ENCODE results near the gene OAS3.

The OAS3 gene

GRCh38 chr12:112962561-112962960 lies 24.3 kb downstream of the OAS3 start:
- no peak for DNase-seq

- no peak for DNase-seq
Observed at GRCh38 chr12:112963227-112963861, 25.1 kb downstream of the OAS3 start.

GRCh38 chr12:112964067-112964670 lies 25.9 kb downstream of the OAS3 start:
- DNase-seq = no peak

DNA sequence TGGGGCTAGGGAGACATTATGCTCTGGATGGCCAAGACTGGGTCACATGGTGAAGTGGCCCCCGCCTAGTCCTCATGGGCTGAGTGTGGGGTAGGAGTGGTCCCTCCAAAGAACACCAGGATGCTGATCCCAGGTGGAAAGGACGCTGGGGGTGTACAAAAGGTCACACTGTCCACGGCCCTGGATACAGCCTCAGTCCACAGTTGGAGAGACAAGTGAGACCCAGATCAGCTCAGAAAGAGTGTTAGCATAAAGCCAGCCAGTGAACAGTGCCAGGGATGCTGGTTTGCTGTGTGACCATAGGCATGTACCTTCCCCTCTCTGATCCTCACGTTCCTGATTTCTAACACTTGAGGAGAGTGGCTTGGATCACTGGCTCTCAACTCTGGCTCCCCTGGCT lies 26.6 kb downstream of the OAS3 start:
- no peak for DNase-seq

DNA sequence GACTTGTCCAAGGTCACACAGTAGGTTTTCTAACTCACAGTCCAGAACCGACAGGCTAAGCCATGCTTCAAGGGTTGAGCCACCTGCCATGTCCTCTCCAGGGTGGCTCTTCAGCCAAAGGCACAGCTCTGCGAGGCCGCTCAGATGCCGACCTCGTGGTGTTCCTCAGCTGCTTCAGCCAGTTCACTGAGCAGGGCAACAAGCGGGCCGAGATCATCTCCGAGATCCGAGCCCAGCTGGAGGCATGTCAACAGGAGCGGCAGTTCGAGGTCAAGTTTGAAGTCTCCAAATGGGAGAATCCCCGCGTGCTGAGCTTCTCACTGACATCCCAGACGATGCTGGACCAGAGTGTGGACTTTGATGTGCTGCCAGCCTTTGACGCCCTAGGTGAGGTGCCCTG lies 27.4 kb downstream of the OAS3 start:
- no peak for DNase-seq

GRCh38 chr12:112967306-112967705 lies 29.0 kb downstream of the OAS3 start:
- DNase-seq = no peak

DNA sequence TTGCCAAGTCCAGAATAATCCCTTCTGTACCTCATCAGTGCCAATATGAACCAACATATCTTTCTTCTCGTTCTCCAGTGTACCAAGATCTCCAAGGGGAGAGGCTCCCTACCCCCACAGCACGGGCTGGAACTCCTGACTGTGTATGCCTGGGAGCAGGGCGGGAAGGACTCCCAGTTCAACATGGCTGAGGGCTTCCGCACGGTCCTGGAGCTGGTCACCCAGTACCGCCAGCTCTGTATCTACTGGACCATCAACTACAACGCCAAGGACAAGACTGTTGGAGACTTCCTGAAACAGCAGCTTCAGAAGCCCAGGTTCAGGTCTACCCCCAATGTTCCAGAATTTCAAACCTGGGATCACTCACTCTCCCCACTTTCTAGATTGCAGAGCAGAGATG lies 29.6 kb downstream of the OAS3 start:
- no peak for DNase-seq

DNA sequence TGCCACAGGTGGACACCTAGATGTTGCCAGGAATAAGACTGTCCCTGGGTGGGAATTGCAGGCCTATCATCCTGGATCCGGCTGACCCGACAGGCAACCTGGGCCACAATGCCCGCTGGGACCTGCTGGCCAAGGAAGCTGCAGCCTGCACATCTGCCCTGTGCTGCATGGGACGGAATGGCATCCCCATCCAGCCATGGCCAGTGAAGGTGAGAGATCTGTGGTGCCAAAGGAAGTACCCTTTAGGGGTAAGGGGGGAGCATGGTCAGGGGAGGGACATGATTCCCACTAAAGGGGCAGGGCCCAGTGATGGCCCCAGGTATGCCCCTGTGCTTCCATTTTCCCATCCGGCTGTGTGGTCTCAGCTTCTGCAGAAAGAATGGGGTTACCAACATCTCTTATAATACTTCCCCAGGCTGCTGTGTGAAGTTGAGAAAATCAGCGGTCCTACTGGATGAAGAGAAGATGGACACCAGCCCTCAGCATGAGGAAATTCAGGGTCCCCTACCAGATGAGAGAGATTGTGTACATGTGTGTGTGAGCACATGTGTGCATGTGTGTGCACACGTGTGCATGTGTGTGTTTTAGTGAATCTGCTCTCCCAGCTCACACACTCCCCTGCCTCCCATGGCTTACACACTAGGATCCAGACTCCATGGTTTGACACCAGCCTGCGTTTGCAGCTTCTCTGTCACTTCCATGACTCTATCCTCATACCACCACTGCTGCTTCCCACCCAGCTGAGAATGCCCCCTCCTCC lies 31.5 kb downstream of the OAS3 start:
- no peak for DNase-seq

GRCh38 chr12:112970391-112970790 lies 32.1 kb downstream of the OAS3 start:
- DNase-seq = no peak

- no peak for DNase-seq
Observed at GRCh38 chr12:112971248-112971647, 33.0 kb downstream of the OAS3 start.

DNA sequence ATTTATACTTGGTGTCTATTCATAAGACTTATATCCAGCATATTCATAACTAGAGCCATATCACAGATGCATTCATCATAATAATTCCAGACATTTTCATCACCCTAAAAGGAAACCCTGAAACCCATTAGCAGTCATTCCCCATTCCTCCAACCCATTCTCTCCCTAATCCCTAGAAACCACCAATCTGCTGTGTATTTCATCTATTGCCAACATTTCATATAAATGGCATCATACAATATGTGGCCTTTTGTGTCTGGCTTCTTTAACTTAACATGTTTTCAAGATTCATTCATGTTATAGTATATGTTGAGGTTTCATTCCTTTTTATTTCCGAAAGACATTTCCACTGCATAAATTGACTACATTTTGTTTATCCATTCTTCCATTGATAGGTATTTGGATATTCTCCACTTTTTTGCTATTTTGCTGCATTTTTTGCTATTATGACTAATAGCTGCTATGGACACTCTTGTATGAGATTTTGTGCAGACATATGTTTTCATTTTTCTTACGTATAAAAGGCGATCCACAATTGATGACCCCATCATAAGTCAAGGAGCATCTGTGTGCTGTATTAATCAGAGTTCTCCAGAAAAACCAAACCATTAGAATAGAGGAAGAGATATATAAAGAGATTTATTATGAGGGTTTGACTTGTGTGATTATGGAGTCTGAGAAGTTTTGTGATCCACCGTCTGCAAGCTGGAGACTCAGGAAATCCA lies 34.9 kb downstream of the OAS3 start:
- no peak for DNase-seq

DNA sequence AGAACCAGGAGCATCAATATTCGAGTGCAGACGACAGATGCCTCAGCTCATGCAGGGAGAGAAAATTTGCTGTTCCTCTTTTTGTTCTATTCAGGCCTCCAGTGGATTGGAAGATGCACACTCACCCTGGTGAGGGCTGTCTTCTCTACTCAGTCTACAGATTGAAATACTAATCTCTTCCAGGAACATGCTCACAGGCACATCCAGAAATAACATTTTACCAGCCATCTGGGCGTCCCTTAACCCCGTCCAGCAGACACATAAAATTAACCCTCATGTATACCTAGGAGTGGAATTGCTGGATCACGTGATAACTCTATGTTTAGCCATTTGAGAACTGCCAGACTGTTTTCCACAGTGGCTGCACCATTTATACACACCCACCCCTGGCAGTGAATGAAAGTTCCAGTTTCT lies 35.6 kb downstream of the OAS3 start:
- no peak for DNase-seq

GRCh38 chr12:112974904-112975303 lies 36.6 kb downstream of the OAS3 start:
- DNase-seq = no peak

DNA sequence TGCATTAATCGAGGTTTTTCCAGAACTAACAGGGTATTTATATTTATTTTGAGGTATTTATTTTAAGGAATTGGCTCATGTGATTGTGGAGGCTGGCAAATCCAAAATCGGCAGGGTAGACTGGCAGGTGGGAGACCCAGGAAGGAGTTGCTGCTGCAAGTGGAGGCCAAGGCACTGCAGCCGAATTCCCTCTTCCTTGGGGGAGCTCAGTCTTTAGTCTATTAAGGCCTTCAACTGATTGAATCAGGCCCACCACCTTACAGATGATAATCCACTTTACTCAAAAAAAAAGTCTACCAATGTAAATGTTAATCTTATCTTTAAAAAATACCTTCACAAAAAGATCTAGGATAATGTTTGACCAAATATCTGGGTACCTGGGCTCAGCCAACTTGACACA lies 38.9 kb downstream of the OAS3 start:
- no peak for DNase-seq

DNA sequence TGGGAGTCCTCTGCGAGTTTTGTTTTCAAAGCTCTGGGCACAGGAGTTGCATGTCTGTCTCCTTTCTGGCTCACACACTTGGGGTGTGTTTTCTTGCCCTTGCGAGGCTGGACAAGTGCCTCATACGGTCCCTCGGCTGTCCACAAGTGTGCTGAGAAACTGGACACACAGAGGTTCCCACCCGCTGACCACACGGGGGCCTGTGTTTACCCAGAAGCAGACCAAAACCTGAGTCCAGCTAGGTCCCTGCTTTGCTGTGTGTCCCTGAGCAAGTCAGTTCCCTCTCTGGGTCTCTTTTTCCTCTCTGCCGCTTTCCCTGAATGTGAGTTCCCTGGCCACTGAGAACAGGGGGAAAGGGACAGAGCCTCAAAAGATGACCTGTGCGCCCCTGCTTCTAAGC lies 39.4 kb downstream of the OAS3 start:
- DNase-seq = no peak

- peak; percentile 73 for DNase-seq
Observed at GRCh38 chr12:112978163-112979040, 40.1 kb downstream of the OAS3 start, which contains the start of gene OAS2. TSS of gene OAS2 (plus strand) at chr12:112978519. CDS start at chr12:112978609, 90 bp downstream.

GRCh38 chr12:112979041-112979680 lies 40.9 kb downstream of the OAS3 start:
- peak; percentile 31 for DNase-seq

- no peak for DNase-seq
Observed at GRCh38 chr12:112980491-112981158, 42.4 kb downstream of the OAS3 start.

DNA sequence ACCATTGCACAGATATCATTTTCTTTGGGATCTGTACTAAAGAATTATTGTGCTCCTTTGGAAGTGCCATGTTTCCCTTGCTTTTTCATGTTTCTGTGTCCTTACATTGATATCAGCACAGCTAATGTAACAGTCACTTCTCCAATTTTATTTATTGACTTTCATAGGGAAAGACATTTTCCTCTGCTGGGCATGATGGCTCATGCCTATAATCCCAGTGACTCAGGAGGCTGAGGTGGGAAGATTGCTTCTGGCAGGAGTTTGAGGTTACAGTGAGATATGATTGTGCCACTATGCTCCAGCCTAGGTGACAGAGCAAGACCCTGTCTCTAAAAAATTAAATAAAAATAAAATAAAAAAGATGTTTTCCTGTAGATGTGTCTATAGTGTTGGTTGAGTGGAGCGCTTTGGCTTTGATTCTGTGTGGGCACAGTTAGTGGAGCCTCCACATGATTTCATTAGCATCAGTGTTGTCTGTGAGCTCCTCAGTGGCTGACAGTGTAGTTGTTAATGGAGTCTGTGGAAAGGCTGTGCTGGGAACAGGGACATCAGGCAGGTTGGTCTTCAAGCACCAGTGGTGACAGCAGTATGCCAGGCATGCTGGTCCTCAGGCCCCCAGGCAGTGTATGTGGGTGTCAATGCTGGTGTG lies 47.5 kb downstream of the OAS3 start:
- DNase-seq = no peak

- DNase-seq = no peak
Observed at GRCh38 chr12:112986291-112986800, 48.1 kb downstream of the OAS3 start.

DNA sequence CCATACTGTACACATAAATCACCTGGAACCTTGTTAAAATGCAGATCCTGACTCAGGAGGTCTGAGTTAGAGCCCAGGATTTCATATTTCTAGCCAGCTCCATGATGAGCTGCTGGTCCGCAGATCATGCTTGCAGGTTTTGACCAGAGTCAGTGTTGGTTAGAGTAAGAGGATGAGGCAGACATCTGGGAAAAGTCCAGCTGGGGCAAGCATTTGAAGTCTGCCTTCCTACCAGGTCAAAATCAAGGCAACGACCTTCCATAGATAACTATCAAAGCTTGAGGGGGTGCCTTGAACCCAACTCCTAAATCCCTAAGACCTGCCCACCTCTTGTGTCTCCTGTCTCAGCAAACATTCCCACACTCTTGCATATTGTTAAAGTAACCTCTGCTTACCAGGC lies 49.3 kb downstream of the OAS3 start:
- no peak for DNase-seq

Measured in activated effector memory CD4-positive, alpha-beta T cell treated with Interleukin-2 at 50 U/mL for 16 hours (primary cell).